ENCODE data around the gene RPS23. TPM values are rescaled to one million over a fixed set of nuclear protein-coding genes. Genes with fewer than 3 reads are reported as not detected.
A peak's percentile ranks its signal among the peaks of the same experiment; 100 is the strongest.

The RPS23 gene
- total RNA-seq, 1 donor from 2014 or later: 5,433 TPM

DNA sequence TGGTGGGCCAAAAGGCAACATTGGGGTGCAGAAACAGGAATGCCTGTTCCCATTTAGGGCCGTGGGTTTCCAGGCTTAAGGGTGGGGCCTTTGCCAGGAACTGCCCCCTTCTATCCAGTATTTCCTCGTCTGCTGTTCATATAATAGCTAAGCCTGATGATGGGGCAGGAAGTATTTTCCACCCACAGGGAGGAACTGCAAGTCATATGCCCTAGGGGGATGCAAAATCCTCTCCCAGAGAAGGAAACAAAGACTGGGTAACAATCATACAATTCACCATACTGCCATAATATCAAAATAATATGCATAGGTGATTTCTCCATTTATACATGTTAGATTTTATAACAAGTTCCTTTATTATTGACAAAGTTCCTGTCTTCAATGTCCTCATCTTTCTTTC lies 20.5 kb upstream of the RPS23 start:
- H3K27me3 ChIP-seq: no peaks in the 10 kb centered on the region
- H3K9me3 ChIP-seq (ENCODE audit: low read depth): no peaks in the 10 kb centered on the region
- H3K79me2 ChIP-seq (ENCODE audit: low read depth): no peaks in the 10 kb centered on the region
- H3K36me3 ChIP-seq: no peaks in the 10 kb centered on the region
- no peak overlapping the region for H3K4me2 ChIP-seq
- H3K9me3 Mint-ChIP-seq: peaks cover 2% of the 10 kb centered on the region
- H2AFZ ChIP-seq (replicated peaks): no peak overlapping the region
- H3K4me1 Mint-ChIP-seq: peaks cover 26% of the 10 kb centered on the region
- TF ChIP-seq, protein P1, sequence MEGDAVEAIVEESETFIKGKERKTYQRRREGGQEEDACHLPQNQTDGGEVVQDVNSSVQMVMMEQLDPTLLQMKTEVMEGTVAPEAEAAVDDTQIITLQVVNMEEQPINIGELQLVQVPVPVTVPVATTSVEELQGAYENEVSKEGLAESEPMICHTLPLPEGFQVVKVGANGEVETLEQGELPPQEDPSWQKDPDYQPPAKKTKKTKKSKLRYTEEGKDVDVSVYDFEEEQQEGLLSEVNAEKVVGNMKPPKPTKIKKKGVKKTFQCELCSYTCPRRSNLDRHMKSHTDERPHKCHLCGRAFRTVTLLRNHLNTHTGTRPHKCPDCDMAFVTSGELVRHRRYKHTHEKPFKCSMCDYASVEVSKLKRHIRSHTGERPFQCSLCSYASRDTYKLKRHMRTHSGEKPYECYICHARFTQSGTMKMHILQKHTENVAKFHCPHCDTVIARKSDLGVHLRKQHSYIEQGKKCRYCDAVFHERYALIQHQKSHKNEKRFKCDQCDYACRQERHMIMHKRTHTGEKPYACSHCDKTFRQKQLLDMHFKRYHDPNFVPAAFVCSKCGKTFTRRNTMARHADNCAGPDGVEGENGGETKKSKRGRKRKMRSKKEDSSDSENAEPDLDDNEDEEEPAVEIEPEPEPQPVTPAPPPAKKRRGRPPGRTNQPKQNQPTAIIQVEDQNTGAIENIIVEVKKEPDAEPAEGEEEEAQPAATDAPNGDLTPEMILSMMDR (IDR thresholded peaks at IDR 0.05): no peak
- TF ChIP-seq EZH2phosphoT487 (IDR thresholded peaks at IDR 0.05): no peak
- TF ChIP-seq EZH2 (IDR thresholded peaks at IDR 0.05): no peak
- no peaks in the 10 kb centered on the region for H3K27me3 Mint-ChIP-seq (ENCODE audit: insufficient read depth, low read depth)
- H3F3A ChIP-seq (ENCODE audit: low read depth): peaks cover 44% of the 10 kb centered on the region
- H3K9ac ChIP-seq: no peak overlapping the region
- no peak overlapping the region for H3K4me3 Mint-ChIP-seq
- H3K27ac ChIP-seq: no peak overlapping the region
- H3K4me3 ChIP-seq: no peak overlapping the region
- no peaks in the 10 kb centered on the region for H3K36me3 Mint-ChIP-seq
- H3K4me1 ChIP-seq: peaks cover 35% of the 10 kb centered on the region
- no peak for DNase-seq (ENCODE audit: low spot score)
- H4K20me1 ChIP-seq (ENCODE audit: low read depth): no peaks in the 10 kb centered on the region
- H3K27ac Mint-ChIP-seq: no peak overlapping the region

DNA sequence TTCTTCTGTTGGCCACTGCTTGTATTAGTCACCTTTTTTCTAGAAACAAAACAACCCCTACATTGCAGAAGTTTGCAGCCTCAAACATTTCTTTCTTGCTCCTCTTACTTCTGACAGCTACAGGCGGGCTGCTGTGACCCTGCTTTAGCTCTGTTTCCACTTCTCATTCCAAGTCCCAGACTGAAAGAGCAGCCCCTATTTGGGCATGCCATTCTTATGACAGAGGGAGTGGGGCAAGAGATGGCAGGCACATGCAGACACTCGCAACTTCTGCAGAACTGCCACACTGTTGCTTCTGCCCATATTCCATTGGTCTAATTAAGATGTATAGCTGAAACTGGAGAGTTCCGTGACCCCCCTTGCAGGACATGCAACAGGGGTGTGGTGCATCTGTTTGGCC lies 19.6 kb upstream of the RPS23 start:
- Histone ChIP-seq H4K20me1 (ENCODE audit: low read depth) (no peaks in the 10 kb centered on the region), H3K9ac (no peak overlapping the region), H3K4me3 (no peak overlapping the region), H3K9me3 (ENCODE audit: low read depth) (no peaks in the 10 kb centered on the region), H3F3A (ENCODE audit: low read depth) (peaks cover 54% of the 10 kb centered on the region), H3K36me3 (no peaks in the 10 kb centered on the region), H3K79me2 (ENCODE audit: low read depth) (no peaks in the 10 kb centered on the region), H2AFZ (replicated peaks) (no peak overlapping the region), H3K27me3 (no peaks in the 10 kb centered on the region), H3K27ac (no peak overlapping the region), H3K4me1 (peaks cover 44% of the 10 kb centered on the region), H3K4me2 (no peak overlapping the region)
- H3K27me3 Mint-ChIP-seq (ENCODE audit: insufficient read depth, low read depth): no peaks in the 10 kb centered on the region
- DNase-seq (ENCODE audit: low spot score): no peak
- no peaks in the 10 kb centered on the region for H3K36me3 Mint-ChIP-seq
- H3K4me3 Mint-ChIP-seq: no peak overlapping the region
- TF ChIP-seq, protein P1 (IDR thresholded peaks at IDR 0.05): no peak
- no peak for TF ChIP-seq EZH2 (IDR thresholded peaks at IDR 0.05)
- no peak for TF ChIP-seq EZH2phosphoT487 (IDR thresholded peaks at IDR 0.05)
- H3K9me3 Mint-ChIP-seq: peaks cover 2% of the 10 kb centered on the region
- H3K4me1 Mint-ChIP-seq: peaks cover 33% of the 10 kb centered on the region
- no peak overlapping the region for H3K27ac Mint-ChIP-seq

DNA sequence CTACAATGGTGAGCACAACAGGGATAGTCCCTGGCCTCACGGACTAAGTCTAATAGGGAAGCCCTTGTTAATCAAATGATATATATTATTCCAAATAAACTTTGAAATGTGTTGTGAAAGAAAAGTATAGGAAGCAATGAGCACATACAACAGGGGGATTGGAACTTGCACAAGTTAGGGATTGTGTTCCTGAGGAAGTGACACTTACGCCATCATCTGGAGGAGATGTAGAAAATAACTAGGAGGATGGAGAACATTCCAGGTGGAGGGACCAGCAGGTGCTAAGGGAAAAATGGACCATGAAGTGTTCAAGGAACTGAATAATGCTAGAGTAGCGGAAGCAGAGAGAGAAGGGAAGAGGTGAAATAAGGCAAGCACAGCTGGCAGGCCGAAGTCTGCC lies 18.8 kb upstream of the RPS23 start:
- H3K9me3 ChIP-seq (ENCODE audit: low read depth): no peaks in the 10 kb centered on the region
- no peaks in the 10 kb centered on the region for H3K36me3 ChIP-seq
- no peaks in the 10 kb centered on the region for H3K79me2 ChIP-seq (ENCODE audit: low read depth)
- no peak overlapping the region for H3K27ac ChIP-seq
- H3K4me2 ChIP-seq: no peak overlapping the region
- no peaks in the 10 kb centered on the region for H3K27me3 ChIP-seq
- H3K27ac Mint-ChIP-seq: no peak overlapping the region
- no peak for DNase-seq (ENCODE audit: low spot score)
- H3K4me3 Mint-ChIP-seq: no peak overlapping the region
- H2AFZ ChIP-seq (replicated peaks): no peak overlapping the region
- no peaks in the 10 kb centered on the region for H3K27me3 Mint-ChIP-seq (ENCODE audit: insufficient read depth, low read depth)
- peaks cover 35% of the 10 kb centered on the region for H3K4me1 Mint-ChIP-seq
- H4K20me1 ChIP-seq (ENCODE audit: low read depth): no peaks in the 10 kb centered on the region
- H3K36me3 Mint-ChIP-seq: no peaks in the 10 kb centered on the region
- H3K4me1 ChIP-seq: peaks cover 47% of the 10 kb centered on the region
- H3K9ac ChIP-seq: no peak overlapping the region
- TF ChIP-seq EZH2phosphoT487 (IDR thresholded peaks at IDR 0.05) (no peak), EZH2 (IDR thresholded peaks at IDR 0.05) (no peak)
- TF ChIP-seq, protein P1 (IDR thresholded peaks at IDR 0.05): peak; percentile 31
- peaks cover 61% of the 10 kb centered on the region for H3F3A ChIP-seq (ENCODE audit: low read depth)
- H3K4me3 ChIP-seq: no peak overlapping the region
- H3K9me3 Mint-ChIP-seq: peaks cover 2% of the 10 kb centered on the region

Measured in neural progenitor cell (in vitro differentiated cells).